ENCODE data around the gene SEMA5B.
A peak's percentile ranks its signal among the peaks of the same experiment; 100 is the strongest.

The SEMA5B gene

GRCh38 chr3:123055352-123055751 is 27.8 kb upstream of the SEMA5B start:
- no peak for DNase-seq

- DNase-seq, result no peak
Observed at GRCh38 chr3:123054931-123055330, 27.4 kb upstream of the SEMA5B start.

- no peak for DNase-seq
Observed at GRCh38 chr3:123054109-123054778, 26.7 kb upstream of the SEMA5B start.

GRCh38 chr3:123053107-123053506 is 25.5 kb upstream of the SEMA5B start:
- no peak for DNase-seq

GRCh38 chr3:123050666-123051065 is 23.1 kb upstream of the SEMA5B start:
- DNase-seq, result no peak

- DNase-seq, result no peak
Observed at GRCh38 chr3:123048480-123049237, 21.1 kb upstream of the SEMA5B start.

GRCh38 chr3:123047062-123047319 is 19.4 kb upstream of the SEMA5B start:
- no peak for DNase-seq

GRCh38 chr3:123046262-123047061 is 18.9 kb upstream of the SEMA5B start:
- DNase-seq, result no peak

GRCh38 chr3:123044981-123045763 is 17.6 kb upstream of the SEMA5B start:
- DNase-seq, result no peak

- DNase-seq, result no peak
Observed at GRCh38 chr3:123042413-123042812, 14.8 kb upstream of the SEMA5B start.

GRCh38 chr3:123039178-123039577 is 11.6 kb upstream of the SEMA5B start:
- DNase-seq, result no peak

- no peak for DNase-seq
Observed at GRCh38 chr3:123038751-123039150, 11.2 kb upstream of the SEMA5B start.

- no peak for DNase-seq
Observed at GRCh38 chr3:123037015-123037375, 9.4 kb upstream of the SEMA5B start.

- no peak for DNase-seq
Observed at GRCh38 chr3:123036352-123037014, 8.9 kb upstream of the SEMA5B start.

GRCh38 chr3:123034996-123035395 is 7.4 kb upstream of the SEMA5B start:
- no peak for DNase-seq

- DNase-seq, result no peak
Observed at GRCh38 chr3:123034120-123034519, 6.6 kb upstream of the SEMA5B start.

GRCh38 chr3:123032057-123032456 is 4.5 kb upstream of the SEMA5B start:
- DNase-seq, result no peak

GRCh38 chr3:123031051-123031450 is 3.5 kb upstream of the SEMA5B start:
- DNase-seq, result no peak

- DNase-seq, result peak; percentile 20
Observed at GRCh38 chr3:123028233-123028828, 768 bp upstream of the SEMA5B start.

- DNase-seq, result peak; percentile 33
Observed at GRCh38 chr3:123026565-123027291, 835 bp downstream of the SEMA5B start.
